HepG2 (cell line): Measurements from ENCODE around the gene PPCDC. TPM values are rescaled to one million over a fixed set of nuclear protein-coding genes. Genes with fewer than 3 reads are reported as not detected.
A peak's percentile ranks its signal among the peaks of the same experiment; 100 is the strongest.

ENCODE experiments used
- BCLAF1 ChIP-seq: fragments of 450-650 bp; IDR thresholded peaks from 2 replicates; pipeline ENCODE4 v1.6.1; 2017; ENCODE audit warnings: mild to moderate bottlenecking
- CSRNP1 ChIP-seq: sonication (generic); formaldehyde crosslinking; IDR thresholded peaks from 2 replicates; pipeline ENCODE4 v1.8.1; 2023; ENCODE audit warnings: mild to moderate bottlenecking, missing genetic modification reagents
- E2F2 ChIP-seq: sonication (generic); formaldehyde crosslinking; IDR thresholded peaks from 2 replicates; pipeline ENCODE4 v1.4.0; 2020; ENCODE audit warnings: missing genetic modification reagents, borderline replicate concordance
- KDM2A ChIP-seq: sonication (generic); formaldehyde crosslinking; IDR thresholded peaks from 2 replicates; pipeline ENCODE4 v1.4.0; 2020; ENCODE audit warnings: low read depth, missing genetic modification reagents, borderline replicate concordance
- KLF13 ChIP-seq: sonication (generic); formaldehyde crosslinking; IDR thresholded peaks from 2 replicates; pipeline ENCODE4 v1.4.0; 2020; ENCODE audit warnings: mild to moderate bottlenecking, missing genetic modification reagents
- KLF15 ChIP-seq: sonication (generic); formaldehyde crosslinking; IDR thresholded peaks from 2 replicates; pipeline ENCODE4 v1.8.1; 2023; ENCODE audit warnings: borderline replicate concordance, mild to moderate bottlenecking, inconsistent platforms, missing genetic modification reagents, mixed read lengths
- SMC3 ChIP-seq: IDR thresholded peaks from 2 replicates; pipeline ENCODE4 v1.6.1; 2011; ENCODE audit warnings: low read length, improper control_type of control experiment
- SP1 ChIP-seq, 2 experiments: fragments of 450-650 bp in 1 of 2; sonication (generic) in 1 of 2; formaldehyde crosslinking in 1 of 2; IDR thresholded peaks; 2 replicates each; pipeline versions ENCODE4 v1.4.0 to v1.6.1; 2016 to 2020; ENCODE audit warnings: missing genetic modification reagents in 1 of 2
- STAG1 ChIP-seq: sonication (generic); formaldehyde crosslinking; IDR thresholded peaks from 2 replicates; pipeline ENCODE4 v1.4.0; 2020; ENCODE audit warnings: missing genetic modification reagents
- TEAD3 ChIP-seq: optimal IDR thresholded peaks from 2 replicates; pipeline ENCODE3; 2016; ENCODE audit warnings: borderline replicate concordance
- TFAP4 ChIP-seq: sonication (generic); IDR thresholded peaks from 2 replicates; pipeline ENCODE4 v1.6.1; 2016; ENCODE audit warnings: low read depth, borderline replicate concordance
- TFE3 ChIP-seq: IDR thresholded peaks from 2 replicates; pipeline ENCODE4 v1.6.1; 2016
- TGIF2 ChIP-seq: IDR thresholded peaks from 2 replicates; pipeline ENCODE4 v1.6.1; 2016; ENCODE audit warnings: control low read depth, missing compliant biosample characterization
- U2AF1 ChIP-seq: fragments of 200-400 bp; formaldehyde crosslinking; optimal IDR thresholded peaks from 2 replicates; pipeline ENCODE3; 2017; ENCODE audit warnings: mild to moderate bottlenecking, low read depth, low read length
- YEATS2 ChIP-seq: sonication (generic); formaldehyde crosslinking; IDR thresholded peaks from 2 replicates; pipeline ENCODE4 v1.4.0; 2020; ENCODE audit warnings: missing genetic modification reagents, borderline replicate concordance
- ZBTB34 ChIP-seq: sonication (generic); formaldehyde crosslinking; IDR thresholded peaks from 2 replicates; pipeline ENCODE4 v1.8.0; 2022; ENCODE audit warnings: mild to moderate bottlenecking, missing genetic modification reagents
- ZNF263 ChIP-seq: sonication (generic); formaldehyde crosslinking; IDR thresholded peaks from 2 replicates; pipeline ENCODE4 v1.4.0; 2020; ENCODE audit warnings: missing genetic modification reagents
- ZNF605 ChIP-seq: sonication (generic); formaldehyde crosslinking; IDR thresholded peaks from 2 replicates; pipeline ENCODE4 v1.8.0; 2022; ENCODE audit warnings: mild to moderate bottlenecking, missing genetic modification reagents
- ZNF780A ChIP-seq: sonication (generic); formaldehyde crosslinking; IDR thresholded peaks from 2 replicates; pipeline ENCODE4 v1.8.0; 2022; ENCODE audit warnings: mild to moderate bottlenecking, missing genetic modification reagents, moderate library complexity
- polyA plus RNA-seq, 8 experiments: library from polyadenylated mRNA; depleted of rRNA in 3 of 8; stranded (reverse) in 7 of 8; unstranded in 1 of 8; fragments of >200 nt; fragmentation: Illumina TruSeq in 4 of 8; extraction: Trizol in 4 of 8; gene quantifications; 2 replicates each; pipeline versions ENCODE4 v1.2.1 to v1.2.3, GENCODE V29; 2011 to 2016; ENCODE audit warnings: low read depth in 4 of 8, missing spikeins in 1 of 8, mixed read lengths in 1 of 8; ENCODE audit not compliant: insufficient read depth in 1 of 8
- total RNA-seq, 5 experiments: library from RNA; depleted of rRNA; stranded (reverse); fragments of >200 nt; fragmentation: Illumina TruSeq; extraction: Trizol; gene quantifications; 2 replicates each; pipeline ENCODE4 v1.2.3, GENCODE V29; 2016; ENCODE audit warnings: low read depth in 1 of 5

PPCDC gene
- total and polyA plus RNA-seq, 2 of the 13 experiments (the other 11 are each of a cell fraction or from before 2014, with no cell fraction given), result 12.3 to 12.8 TPM

GRCh38 chr15:74988007-74988800, 35.2 kb upstream of the PPCDC start (continued):
- TF ChIP-seq CSRNP1 (CRISPR knock-in tag), result no peak
- TF ChIP-seq SMC3, result peak; percentile 71
- TF ChIP-seq ZNF263, result 0 out of 2 replicates have a peak, but pooled peaks have one; percentile 21
- no peak for TF ChIP-seq U2AF1
- peak; percentile 34; the same call in 1 of the 2 replicates for TF ChIP-seq YEATS2 (CRISPR knock-in tag)
- TF ChIP-seq SP1 (IDR thresholded peaks at IDR 0.05), result no peak
- TF ChIP-seq SP1 (CRISPR knock-in tag; IDR thresholded peaks at IDR 0.05), result no peak
- peak; percentile 85 for TF ChIP-seq STAG1
- TF ChIP-seq TGIF2 (CRISPR knock-in tag), result peak; percentile 71; the same call in 1 of the 2 replicates
- no peak for TF ChIP-seq KLF13
- TF ChIP-seq TFE3 (CRISPR knock-in tag), result peak; percentile 30; the same call in 1 of the 2 replicates
- no peak for TF ChIP-seq E2F2 (CRISPR knock-in tag)
- TF ChIP-seq ZNF780A (CRISPR knock-in tag), result no peak
- TF ChIP-seq KDM2A (CRISPR knock-in tag), result peak; percentile 43; the same call in 1 of the 2 replicates
- TF ChIP-seq TEAD3, result peak; percentile 43
- TF ChIP-seq BCLAF1, result no peak
- no peak for TF ChIP-seq ZNF605 (CRISPR knock-in tag)
- TF ChIP-seq ZBTB34 (CRISPR knock-in tag), result no peak
- no peak for TF ChIP-seq KLF15 (CRISPR knock-in tag)
- TF ChIP-seq TFAP4, result peak; percentile 90; the same call in 1 of the 2 replicates
